ENCODE data around the gene ZPBP2.
"Not testable (repeated sequence)": the region's sequence is repeated elsewhere in the genome, so short reads cannot be mapped to it uniquely, and the experiment has no call there.

The ZPBP2 gene, protein sequence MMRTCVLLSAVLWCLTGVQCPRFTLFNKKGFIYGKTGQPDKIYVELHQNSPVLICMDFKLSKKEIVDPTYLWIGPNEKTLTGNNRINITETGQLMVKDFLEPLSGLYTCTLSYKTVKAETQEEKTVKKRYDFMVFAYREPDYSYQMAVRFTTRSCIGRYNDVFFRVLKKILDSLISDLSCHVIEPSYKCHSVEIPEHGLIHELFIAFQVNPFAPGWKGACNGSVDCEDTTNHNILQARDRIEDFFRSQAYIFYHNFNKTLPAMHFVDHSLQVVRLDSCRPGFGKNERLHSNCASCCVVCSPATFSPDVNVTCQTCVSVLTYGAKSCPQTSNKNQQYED

GRCh38 chr17:39867880-39868553 is at the start of gene ZPBP2:
ZPBP2 (plus strand) TSS chr17:39868202; CDS start chr17:39868355, 153 bp downstream.
- in situ Hi-C loops (cut with MboI; ENCODE audit: low sequenced_read_pairs), result no loop called here

DNA sequence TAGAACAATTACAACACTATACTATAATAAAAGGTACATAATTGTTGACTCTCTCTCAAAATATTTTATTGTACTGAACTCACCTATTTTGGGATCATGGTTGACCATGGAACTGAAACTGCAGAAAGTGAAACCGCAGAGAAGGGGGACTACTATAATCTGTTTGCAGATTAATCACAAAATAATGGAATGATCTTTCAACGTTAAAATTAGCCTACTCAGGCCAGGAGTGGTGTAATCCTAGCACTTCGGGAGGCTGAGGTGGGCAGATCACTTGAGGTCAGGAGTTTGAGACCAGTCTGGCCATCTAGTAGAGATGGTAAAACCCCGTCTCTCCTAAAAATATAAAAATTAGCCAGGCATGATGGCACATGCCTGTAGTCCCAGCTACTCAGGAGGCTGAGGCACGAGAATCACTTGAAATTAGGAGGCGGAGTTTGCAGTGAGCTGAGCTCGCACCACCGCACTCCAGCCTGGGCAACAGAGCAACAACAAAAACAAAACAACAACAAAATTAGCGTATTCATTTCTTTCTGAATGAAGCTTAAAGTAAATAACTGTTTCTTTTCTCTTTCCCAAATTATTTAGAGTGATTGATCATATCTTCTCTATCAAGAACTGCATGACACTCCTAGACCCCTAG is 49.5 kb upstream of the ZPBP2 start:
- in situ Hi-C loops (cut with MboI; ENCODE audit: low sequenced_read_pairs), result no loop called here

DNA sequence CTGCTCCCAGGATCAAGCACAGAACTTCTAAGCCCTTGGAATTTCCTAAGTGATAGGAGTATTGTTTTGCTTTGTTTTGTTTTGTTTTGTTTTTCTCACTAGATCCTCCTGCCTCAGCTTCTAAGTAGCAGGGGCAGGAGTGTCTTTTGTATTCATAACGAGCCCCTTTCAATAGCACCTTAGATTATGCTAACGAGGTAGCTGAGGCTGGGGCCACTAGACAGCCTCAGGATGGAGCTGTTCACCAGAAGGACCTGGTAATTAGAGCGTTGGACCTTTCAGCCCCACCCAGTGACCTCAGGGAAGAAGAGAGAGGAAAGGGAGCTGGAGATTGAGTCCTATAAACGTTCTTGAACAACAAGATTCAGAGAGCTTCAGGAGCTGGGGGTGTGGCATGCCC is 47.5 kb upstream of the ZPBP2 start:
- in situ Hi-C loops (cut with MboI; ENCODE audit: low sequenced_read_pairs), result no loop called here

GRCh38 chr17:39820987-39821386 is 47.0 kb upstream of the ZPBP2 start:
- in situ Hi-C loops (cut with MboI; ENCODE audit: low sequenced_read_pairs), result no loop called here

DNA sequence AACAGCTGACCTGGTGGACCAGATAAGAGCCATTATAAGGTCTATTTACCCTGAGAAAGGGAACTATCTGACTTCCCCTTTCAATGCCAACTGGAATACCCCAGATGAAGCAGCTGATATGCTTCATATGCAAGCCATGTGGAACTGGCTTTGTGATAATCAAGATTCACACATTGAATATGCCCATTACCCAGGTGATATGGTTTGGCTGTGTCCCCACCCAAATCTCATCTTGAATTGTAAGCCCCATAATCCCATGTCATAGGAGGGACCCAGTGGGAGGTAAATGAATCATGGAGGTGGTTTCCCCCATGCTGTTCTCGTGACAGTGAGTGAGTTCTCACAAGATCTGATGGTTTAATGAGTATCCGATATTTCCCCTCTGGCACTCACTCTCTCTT is 46.0 kb upstream of the ZPBP2 start:
- in situ Hi-C loops (cut with MboI; ENCODE audit: low sequenced_read_pairs), result no loop called here

DNA sequence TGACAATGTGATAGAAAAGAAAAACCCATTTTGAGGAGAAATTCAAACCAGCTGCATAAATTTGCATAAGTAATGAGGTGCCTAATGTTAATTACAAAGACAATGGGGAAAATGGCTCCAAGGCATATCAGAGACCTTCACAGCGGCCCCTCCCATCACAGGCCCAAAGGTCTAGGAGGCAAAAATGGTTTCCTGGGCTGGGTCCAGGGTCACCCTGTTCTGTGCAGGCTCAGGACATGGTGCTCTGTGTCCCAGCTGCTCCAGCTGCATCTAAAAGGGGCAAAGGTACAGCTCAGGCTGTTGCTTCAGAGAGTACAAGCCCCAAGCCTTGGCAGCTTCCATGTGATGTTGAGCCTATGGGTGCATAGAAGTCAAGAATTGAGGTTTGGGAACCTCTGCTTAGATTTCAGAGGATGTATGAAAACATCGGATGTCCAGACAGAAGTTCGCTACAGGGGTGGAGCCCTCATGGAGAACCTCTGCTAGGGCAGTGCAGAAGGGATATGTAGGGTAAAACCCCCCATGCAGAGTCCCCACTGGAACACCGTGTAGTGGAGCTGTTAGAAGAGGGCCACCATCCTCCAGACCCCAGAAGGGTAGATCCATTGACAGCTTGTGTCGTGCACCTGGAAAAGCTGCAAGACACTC is 44.5 kb upstream of the ZPBP2 start:
- in situ Hi-C loops (cut with MboI; ENCODE audit: low sequenced_read_pairs), result no loop called here

- in situ Hi-C loops (cut with MboI; ENCODE audit: low sequenced_read_pairs), result no loop called here
Measured at GRCh38 chr17:39826334-39826733, 41.7 kb upstream of the ZPBP2 start.

DNA sequence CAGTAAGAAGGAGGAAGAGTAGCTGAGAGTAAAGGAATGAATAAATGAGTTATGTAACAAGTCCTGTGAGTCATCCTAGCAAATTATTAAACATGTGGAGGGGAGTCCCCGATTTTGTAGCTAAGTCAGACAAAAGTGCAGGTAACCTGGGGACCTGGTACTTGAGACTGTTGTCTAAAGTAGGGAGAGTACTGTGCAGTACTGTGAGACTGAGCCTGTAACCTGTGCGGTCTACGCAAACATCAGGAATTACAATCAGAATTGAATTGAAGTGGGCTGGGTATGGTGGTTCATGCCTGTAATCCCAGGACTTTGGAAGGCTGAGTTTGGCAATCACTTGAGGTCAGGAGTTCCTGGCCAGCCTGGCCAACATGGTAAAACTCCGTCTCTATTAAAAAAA is 39.6 kb upstream of the ZPBP2 start:
- in situ Hi-C loops (cut with MboI; ENCODE audit: low sequenced_read_pairs), result no loop called here

DNA sequence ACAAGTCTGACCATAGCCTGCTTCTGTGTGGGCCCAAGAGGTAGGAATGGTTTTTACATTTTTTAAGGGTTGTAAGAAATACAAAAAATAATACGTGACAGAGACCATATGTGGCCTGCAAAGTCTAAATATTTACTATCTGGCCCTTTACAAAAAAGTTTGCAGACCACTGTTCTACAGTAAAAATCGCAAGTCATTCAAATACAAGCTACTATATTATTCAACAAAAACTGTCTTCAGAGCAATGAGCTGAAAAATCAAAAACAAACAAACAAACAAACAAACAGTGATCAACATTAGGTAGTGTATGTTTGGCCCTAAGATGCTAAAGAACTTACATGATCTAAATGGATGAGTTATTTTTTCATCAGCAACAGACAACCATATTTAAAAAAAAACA is 36.4 kb upstream of the ZPBP2 start:
- in situ Hi-C loops (cut with MboI; ENCODE audit: low sequenced_read_pairs), result no loop called here

DNA sequence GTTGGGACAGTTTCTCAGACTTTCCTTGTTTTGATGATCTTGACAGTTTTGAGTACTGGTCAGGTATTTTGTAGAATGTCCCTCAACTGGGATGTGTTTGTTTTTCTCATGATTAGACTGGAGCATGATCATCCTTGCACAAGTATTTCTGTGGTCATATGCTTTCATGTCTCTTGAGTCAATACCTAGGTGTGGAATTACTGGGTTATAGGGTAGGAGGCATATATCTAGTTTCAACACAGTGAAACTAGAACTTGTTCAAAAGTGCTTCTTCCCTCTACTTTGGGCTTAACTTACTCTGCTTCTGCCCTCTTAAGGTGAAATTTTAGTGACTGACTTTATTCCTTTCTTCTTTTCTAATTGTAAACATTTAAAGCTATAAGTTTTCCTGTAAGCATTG is 34.0 kb upstream of the ZPBP2 start:
- in situ Hi-C loops (cut with MboI; ENCODE audit: low sequenced_read_pairs), result no loop called here

- in situ Hi-C loops (cut with MboI; ENCODE audit: low sequenced_read_pairs), result no loop called here
Measured at GRCh38 chr17:39835038-39835786, 32.8 kb upstream of the ZPBP2 start.

- in situ Hi-C loops (cut with MboI; ENCODE audit: low sequenced_read_pairs), result no loop called here
Measured at GRCh38 chr17:39836117-39836516, 31.9 kb upstream of the ZPBP2 start.

GRCh38 chr17:39838057-39838456 is 29.9 kb upstream of the ZPBP2 start:
- in situ Hi-C loops (cut with MboI; ENCODE audit: low sequenced_read_pairs), result no loop called here

DNA sequence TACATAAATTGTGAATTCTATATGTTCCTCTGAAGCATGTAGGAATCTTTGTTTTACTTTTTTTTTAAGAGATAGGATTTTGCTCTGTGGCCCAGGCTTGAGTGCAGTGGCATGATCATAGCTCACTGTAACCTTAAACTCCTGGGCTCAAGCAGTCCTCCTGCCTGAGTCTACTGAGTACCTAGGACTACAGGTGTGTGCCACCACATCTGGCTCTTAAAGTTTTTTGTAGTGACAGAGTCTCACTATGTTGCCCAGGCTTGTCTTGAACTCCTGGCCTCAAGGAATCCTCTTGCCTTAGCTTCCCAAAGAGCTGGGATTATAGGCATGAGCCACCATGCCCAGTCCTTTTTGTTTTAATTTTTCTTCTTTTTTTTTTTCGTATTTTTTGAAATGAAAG is 29.2 kb upstream of the ZPBP2 start:
- in situ Hi-C loops (cut with MboI; ENCODE audit: low sequenced_read_pairs), result no loop called here

DNA sequence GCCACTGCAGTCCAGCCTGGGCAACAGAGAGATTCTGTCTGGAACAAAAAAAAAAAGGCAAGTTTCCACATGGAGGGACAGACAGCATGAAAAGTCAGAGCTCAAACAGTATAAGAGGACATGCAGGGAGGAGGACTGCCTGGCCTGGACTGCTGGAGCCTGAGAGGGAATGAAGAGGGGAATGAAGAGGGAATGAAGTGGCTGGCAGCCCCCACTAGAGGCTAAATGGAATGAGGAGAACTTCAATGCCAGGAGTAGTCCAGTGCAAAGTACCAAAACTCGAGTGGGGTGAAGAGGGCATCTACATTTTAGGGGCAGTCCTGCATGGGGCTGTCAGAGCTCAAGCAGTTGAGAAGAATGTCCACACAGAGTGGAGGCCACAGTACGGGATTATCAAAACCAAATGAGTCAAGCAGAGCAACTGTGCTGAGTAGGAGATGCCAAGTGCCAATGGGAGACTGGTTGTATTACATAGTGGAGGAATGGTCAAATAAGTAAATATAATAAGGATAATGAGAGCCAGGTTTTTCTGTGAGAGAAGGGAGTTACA is 26.8 kb upstream of the ZPBP2 start:
- in situ Hi-C loops (cut with MboI; ENCODE audit: low sequenced_read_pairs), result no loop called here

- in situ Hi-C loops (cut with MboI; ENCODE audit: low sequenced_read_pairs), result no loop called here
Measured at GRCh38 chr17:39845052-39845846, 22.8 kb upstream of the ZPBP2 start.

DNA sequence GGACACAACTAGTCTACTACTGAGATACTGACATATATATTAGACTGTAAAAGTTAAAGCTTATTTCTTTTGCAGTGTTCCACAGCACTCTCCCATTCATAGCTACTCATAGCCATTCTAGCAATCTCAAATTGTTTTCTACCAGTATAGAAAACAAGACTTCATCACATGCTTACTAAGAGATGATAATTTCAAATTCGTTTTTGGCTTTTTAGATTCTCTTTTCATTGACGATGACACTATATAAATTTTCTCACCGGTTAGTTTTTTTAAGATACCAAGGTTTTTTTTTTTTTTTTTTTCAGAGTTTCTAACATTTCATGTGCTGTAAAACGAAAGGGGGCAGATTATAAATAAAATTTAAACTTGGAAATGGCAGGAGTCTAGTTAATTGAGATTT is 21.8 kb upstream of the ZPBP2 start:
- in situ Hi-C loops (cut with MboI; ENCODE audit: low sequenced_read_pairs), result no loop called here

GRCh38 chr17:39848600-39848999 is 19.4 kb upstream of the ZPBP2 start:
- in situ Hi-C loops (cut with MboI; ENCODE audit: low sequenced_read_pairs), result no loop called here

DNA sequence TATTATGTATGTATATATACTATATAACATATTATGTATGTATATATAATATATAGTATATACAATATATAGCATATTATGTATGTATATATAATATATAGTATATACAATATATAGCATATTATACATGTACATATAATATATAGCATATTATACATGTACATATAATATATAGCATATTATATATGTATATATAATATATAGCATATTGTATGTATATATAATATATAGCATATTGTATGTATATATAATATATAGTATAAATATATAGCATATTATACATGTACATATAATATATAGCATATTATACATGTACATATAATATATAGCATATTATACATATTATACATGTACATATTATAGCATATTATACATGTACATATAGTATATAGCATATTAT is 17.8 kb upstream of the ZPBP2 start:
- in situ Hi-C loops (cut with MboI; ENCODE audit: low sequenced_read_pairs), result not testable (repeated sequence)

DNA sequence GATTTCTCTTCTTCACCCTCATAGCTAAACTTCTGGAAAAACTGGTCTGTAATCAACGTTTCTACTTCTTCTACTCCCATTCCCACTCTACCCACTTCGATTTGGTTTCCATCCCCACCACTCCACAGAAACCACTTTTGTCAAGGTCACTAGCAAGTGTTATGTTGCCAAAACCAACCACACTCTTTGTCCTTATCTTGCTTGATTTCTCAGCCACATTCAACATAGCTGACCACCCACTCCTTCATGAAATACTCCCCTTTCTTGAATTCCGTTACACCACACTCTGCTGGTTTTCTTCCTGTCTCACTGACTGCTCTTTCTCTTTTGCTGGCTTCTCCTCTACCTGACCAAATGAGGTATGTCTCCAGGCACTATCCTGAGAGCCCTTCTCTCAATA is 15.8 kb upstream of the ZPBP2 start:
- in situ Hi-C loops (cut with MboI; ENCODE audit: low sequenced_read_pairs), result no loop called here
